Natural killer cell (primary cell): ENCODE measurements around the gene HSPB9. TPM values are rescaled to one million over a fixed set of nuclear protein-coding genes. Genes with fewer than 3 reads are reported as not detected.

Experiments
- ATAC-seq, 3 donors: fragments of 150-1000 bp in 2 of 3; fragments of 200-7000 bp in 1 of 3; cut with Tn5 transposase; 1 replicate in 1 of 3; 2 replicates in 2 of 3; pipeline ENCODE4 v1.10.0; 2021; ENCODE audit warnings: mild to moderate bottlenecking in 2 of 3, moderate library complexity in 2 of 3
- DNase-seq, 2 donors: peaks; one replicate each; pipeline versions ENCODE4 v3.0.0 to v3.0.0-alpha.2; 2013 to 2021; ENCODE audit warnings: mixed read lengths in 1 of 2
- H3K27ac ChIP-seq: one replicate; pipeline ENCODE4 v1.5.1; 2013; ENCODE audit warnings: mild to moderate bottlenecking, low read length
- H3K27me3 ChIP-seq: one replicate; pipeline ENCODE4 v1.6.1; 2013; ENCODE audit warnings: low read length; ENCODE audit not compliant: control insufficient read depth, insufficient read depth
- H3K36me3 ChIP-seq: one replicate; pipeline ENCODE4 v1.6.1; 2013; ENCODE audit warnings: low read length; ENCODE audit not compliant: control insufficient read depth, insufficient read depth
- H3K4me1 ChIP-seq: one replicate; pipeline ENCODE4 v1.6.1; 2013; ENCODE audit warnings: low read length; ENCODE audit not compliant: control insufficient read depth, insufficient read depth
- H3K4me3 ChIP-seq: one replicate; pipeline ENCODE4 v1.5.1; 2013; ENCODE audit warnings: low read length
- H3K9me3 ChIP-seq: one replicate; pipeline ENCODE4 v1.6.1; 2013; ENCODE audit warnings: low read length; ENCODE audit not compliant: control insufficient read depth, insufficient read depth
- H3K27ac Mint-ChIP-seq, 2 donors: one replicate each; pipeline ENCODE4 v1.8.0; 2022; ENCODE audit warnings: mild to moderate bottlenecking in 2 of 2, mixed read lengths in 2 of 2, moderate library complexity in 1 of 2
- H3K27me3 Mint-ChIP-seq, 2 donors: one replicate each; pipeline ENCODE4 v1.8.0; 2022; ENCODE audit warnings: low read depth in 2 of 2, mixed read lengths in 2 of 2
- H3K36me3 Mint-ChIP-seq: one replicate; pipeline ENCODE4 v1.8.0; 2022; ENCODE audit warnings: mixed read lengths
- H3K4me1 Mint-ChIP-seq, 2 donors: one replicate each; pipeline ENCODE4 v1.8.0; 2022; ENCODE audit warnings: mixed read lengths in 2 of 2
- H3K4me3 Mint-ChIP-seq: one replicate; pipeline ENCODE4 v1.8.0; 2022; ENCODE audit warnings: mild to moderate bottlenecking, moderate library complexity, mixed read lengths
- H3K9me3 Mint-ChIP-seq, 2 donors: one replicate each; pipeline ENCODE4 v1.8.0; 2022; ENCODE audit warnings: mixed read lengths in 2 of 2
- WGBS: methylation state at CpG from one replicate; pipeline ENCODE4 v1.1.7; 2013; ENCODE audit warnings: missing lambda C conversion rate; ENCODE audit not compliant: insufficient coverage; 5-methylcytosine and 5-hydroxymethylcytosine counted together
- intact Hi-C: fragments of 100-400 bp; cut with micrococcal nuclease; formaldehyde crosslinking; loops from one replicate; pipeline ENCODE4 v1.14.2; 2022
- total RNA-seq, 4 donors: library from RNA; stranded (reverse); fragments of 120-200 nt in 1 of 4; gene quantifications; one replicate each; pipeline versions ENCODE4 v1.2.3 to v1.2.4, GENCODE V29; 2013 to 2022
- TF ChIP-seq, protein P1 (sequence below): fragments of 200-600 bp; IDR thresholded peaks from one replicate; pipeline ENCODE4 v1.8.0; 2022; ENCODE audit warnings: antibody characterized with exemption

HSPB9 gene
- total RNA-seq, 3 donors from 2014 or later (not counting 1 experiment from before 2014, with no cell fraction given), result not detected

DNA sequence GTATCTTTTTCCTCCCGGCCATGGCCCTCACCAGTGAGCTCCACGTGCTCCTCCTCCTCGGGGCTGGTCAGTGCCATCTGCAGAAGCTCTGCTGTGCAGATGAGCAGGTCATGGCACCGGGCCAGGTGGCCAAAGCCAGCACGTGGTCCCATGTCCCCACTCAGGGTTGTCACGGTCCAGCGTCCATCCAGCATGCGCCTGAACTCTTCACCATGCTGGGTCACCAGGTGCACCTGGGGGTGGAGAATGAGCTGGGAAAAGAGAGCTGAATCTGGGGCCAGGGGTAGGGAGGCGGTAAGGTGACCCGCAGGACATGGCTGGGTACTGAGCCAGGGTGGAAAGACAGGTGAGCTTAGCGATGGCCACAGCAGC lies 11.4 kb upstream of the HSPB9 start:
- H3K4me1 Mint-ChIP-seq, result peaks cover 9 to 29% of the 10 kb centered on the region in 2 donors
- Histone ChIP-seq H3K36me3 (peaks cover 13% of the 10 kb centered on the region), H3K27ac (no peak overlapping the region), H3K9me3 (no peaks in the 10 kb centered on the region), H3K4me1 (peaks cover 43% of the 10 kb centered on the region), H3K27me3 (no peaks in the 10 kb centered on the region), H3K4me3 (no peak overlapping the region)
- H3K4me3 Mint-ChIP-seq, result no peak overlapping the region
- H3K27ac Mint-ChIP-seq, result peak overlapping the region; percentile 5 to 95
- DNase-seq (no peak), ATAC-seq (no peak)
- H3K9me3 Mint-ChIP-seq, result no peaks in the 10 kb centered on the region
- no peaks in the 10 kb centered on the region for H3K36me3 Mint-ChIP-seq
- H3K27me3 Mint-ChIP-seq, result no peaks in the 10 kb centered on the region
- 95% methylated on average over 11 of the region's 11 CpGs for WGBS
- intact Hi-C loops, result no loop called here
- TF ChIP-seq, protein P1, sequence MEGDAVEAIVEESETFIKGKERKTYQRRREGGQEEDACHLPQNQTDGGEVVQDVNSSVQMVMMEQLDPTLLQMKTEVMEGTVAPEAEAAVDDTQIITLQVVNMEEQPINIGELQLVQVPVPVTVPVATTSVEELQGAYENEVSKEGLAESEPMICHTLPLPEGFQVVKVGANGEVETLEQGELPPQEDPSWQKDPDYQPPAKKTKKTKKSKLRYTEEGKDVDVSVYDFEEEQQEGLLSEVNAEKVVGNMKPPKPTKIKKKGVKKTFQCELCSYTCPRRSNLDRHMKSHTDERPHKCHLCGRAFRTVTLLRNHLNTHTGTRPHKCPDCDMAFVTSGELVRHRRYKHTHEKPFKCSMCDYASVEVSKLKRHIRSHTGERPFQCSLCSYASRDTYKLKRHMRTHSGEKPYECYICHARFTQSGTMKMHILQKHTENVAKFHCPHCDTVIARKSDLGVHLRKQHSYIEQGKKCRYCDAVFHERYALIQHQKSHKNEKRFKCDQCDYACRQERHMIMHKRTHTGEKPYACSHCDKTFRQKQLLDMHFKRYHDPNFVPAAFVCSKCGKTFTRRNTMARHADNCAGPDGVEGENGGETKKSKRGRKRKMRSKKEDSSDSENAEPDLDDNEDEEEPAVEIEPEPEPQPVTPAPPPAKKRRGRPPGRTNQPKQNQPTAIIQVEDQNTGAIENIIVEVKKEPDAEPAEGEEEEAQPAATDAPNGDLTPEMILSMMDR, result no peak

- no peaks in the 10 kb centered on the region for H3K9me3 Mint-ChIP-seq
- peaks cover 9 to 31% of the 10 kb centered on the region in 2 donors for H3K4me1 Mint-ChIP-seq
Observed at GRCh38 chr17:42111871-42112551, 10.6 kb upstream of the HSPB9 start.

GRCh38 chr17:42112552-42113176 lies 9.9 kb upstream of the HSPB9 start, which contains the start of gene DHX58:
Gene DHX58 (minus strand): TSS chr17:42112714. CDS start chr17:42111892, 822 bp downstream.
- Mint-ChIP-seq H3K4me1 (peaks cover 9 to 31% of the 10 kb centered on the region in 2 donors), H3K36me3 (no peaks in the 10 kb centered on the region), H3K4me3 (peak within 1 kb of the TSS; percentile 86), H3K27ac (peak within 1 kb of the TSS; percentile 89 to 95), H3K9me3 (no peaks in the 10 kb centered on the region), H3K27me3 (no peaks in the 10 kb centered on the region)
- Histone ChIP-seq H3K4me1 (peaks cover 45% of the 10 kb centered on the region), H3K9me3 (no peaks in the 10 kb centered on the region), H3K27me3 (no peaks in the 10 kb centered on the region), H3K27ac (peak within 1 kb of the TSS; percentile 78), H3K4me3 (peak within 1 kb of the TSS; percentile 45), H3K36me3 (peaks cover 17% of the 10 kb centered on the region)
- TF ChIP-seq, protein P1, result no peak
- ATAC-seq (peak; percentile 84 to 89 (median 86)), DNase-seq (peak; percentile 68 to 94)
- intact Hi-C loops, result loop anchor here (1.0 kb wide), 1 partner anchor 43 kb away; no protein-coding TSS in a partner anchor
- 0% methylated on average over 10 of the region's 10 CpGs for whole genome bisulfite sequencing

More at GRCh38 chr17:42111871-42112551, 10.6 kb upstream of the HSPB9 start:
- intact Hi-C loops, result loop anchor here (1.0 kb wide), 1 partner anchor 43 kb away; no protein-coding TSS in a partner anchor
- 24% methylated on average over 11 of the region's 12 CpGs for WGBS
- Mint-ChIP-seq H3K36me3 (no peaks in the 10 kb centered on the region), H3K4me3 (peak overlapping the region; percentile 86), H3K27me3 (no peaks in the 10 kb centered on the region), H3K27ac (peak overlapping the region; percentile 89 to 95)
- H3K36me3 ChIP-seq, result peaks cover 13% of the 10 kb centered on the region
- no peaks in the 10 kb centered on the region for H3K27me3 ChIP-seq
- peaks cover 50% of the 10 kb centered on the region for H3K4me1 ChIP-seq
- ATAC-seq, result peak; percentile 5 to 17 (median 6)
- peak overlapping the region; percentile 78 for H3K27ac ChIP-seq
- peak in 1 of 2 donors; percentile 60 for DNase-seq
- peak overlapping the region; percentile 45 for H3K4me3 ChIP-seq
- TF ChIP-seq, protein P1, result no peak
- no peaks in the 10 kb centered on the region for H3K9me3 ChIP-seq
